GM12874 (cell line): ENCODE data around the gene ATG4B.

Experiments used
- TF ChIP-seq, protein P1 (sequence below): IDR thresholded peaks from 2 replicates; pipeline ENCODE4 v1.5.1; 2011; ENCODE audit warnings: low read depth, mild to moderate bottlenecking, control low read depth, low read length, moderate library complexity; ENCODE audit not compliant: insufficient read depth

ATG4B gene

DNA sequence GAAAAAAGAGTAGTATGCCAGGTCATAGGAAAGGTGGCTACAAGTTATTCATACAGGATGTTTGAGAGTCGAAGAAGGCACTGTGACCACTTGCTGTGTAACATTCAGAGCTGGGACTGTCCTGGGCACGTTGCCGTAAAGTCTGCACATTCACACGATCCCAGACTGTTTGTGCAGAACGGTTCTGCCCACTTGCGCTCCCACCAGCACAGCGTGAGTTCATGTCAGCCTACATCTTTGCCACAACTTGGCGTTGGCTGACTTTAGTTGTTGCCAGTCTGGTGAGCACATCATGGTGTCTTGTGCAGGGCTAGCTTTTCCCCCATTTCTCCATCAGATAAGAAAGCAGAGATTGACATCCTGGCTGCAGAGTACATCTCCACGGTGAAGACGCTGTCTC is 71.4 kb downstream of the ATG4B start:
- TF ChIP-seq, protein P1, sequence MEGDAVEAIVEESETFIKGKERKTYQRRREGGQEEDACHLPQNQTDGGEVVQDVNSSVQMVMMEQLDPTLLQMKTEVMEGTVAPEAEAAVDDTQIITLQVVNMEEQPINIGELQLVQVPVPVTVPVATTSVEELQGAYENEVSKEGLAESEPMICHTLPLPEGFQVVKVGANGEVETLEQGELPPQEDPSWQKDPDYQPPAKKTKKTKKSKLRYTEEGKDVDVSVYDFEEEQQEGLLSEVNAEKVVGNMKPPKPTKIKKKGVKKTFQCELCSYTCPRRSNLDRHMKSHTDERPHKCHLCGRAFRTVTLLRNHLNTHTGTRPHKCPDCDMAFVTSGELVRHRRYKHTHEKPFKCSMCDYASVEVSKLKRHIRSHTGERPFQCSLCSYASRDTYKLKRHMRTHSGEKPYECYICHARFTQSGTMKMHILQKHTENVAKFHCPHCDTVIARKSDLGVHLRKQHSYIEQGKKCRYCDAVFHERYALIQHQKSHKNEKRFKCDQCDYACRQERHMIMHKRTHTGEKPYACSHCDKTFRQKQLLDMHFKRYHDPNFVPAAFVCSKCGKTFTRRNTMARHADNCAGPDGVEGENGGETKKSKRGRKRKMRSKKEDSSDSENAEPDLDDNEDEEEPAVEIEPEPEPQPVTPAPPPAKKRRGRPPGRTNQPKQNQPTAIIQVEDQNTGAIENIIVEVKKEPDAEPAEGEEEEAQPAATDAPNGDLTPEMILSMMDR = no peak

DNA sequence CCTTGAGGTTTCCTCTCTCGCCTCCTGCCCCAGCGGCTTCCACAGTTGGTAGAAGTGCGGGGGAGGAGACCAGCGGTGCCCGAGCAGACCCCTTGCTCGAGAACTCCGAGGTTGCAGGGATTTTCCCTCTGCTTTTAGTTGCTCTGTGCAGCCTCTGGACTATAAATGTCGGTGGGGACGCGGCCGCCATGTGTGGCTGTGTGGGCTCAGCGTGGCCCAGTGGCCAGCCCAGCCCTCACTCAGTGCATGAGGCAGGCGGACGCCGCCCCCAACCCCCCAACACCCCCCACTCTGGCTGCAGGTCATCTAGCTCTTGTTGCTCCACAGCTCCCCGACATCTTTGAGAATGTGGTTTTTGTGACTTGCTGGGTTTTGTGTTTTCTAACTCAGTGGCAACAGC is 81.6 kb downstream of the ATG4B start:
- TF ChIP-seq, protein P1 = no peak

DNA sequence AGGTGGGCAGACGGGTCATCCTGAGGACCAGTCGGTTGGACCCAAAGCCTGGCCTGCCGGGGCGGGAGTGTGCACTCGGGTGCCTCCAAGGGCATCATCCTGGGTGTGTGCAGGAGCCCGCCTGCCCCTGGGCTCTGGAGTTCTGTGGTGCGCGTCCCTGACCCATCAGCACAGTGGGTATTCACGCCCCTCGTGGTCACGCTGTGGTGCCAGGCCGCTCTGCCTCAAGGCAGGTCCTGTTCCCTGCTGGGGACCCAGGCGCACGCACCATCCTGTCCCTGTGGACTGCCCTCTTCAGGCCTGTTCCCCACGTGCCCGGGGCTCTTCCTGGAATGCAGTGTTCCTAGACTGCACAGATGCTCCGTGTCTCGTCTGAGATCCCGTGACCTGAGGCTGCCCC is 82.6 kb downstream of the ATG4B start:
- TF ChIP-seq, protein P1 = no peak

DNA sequence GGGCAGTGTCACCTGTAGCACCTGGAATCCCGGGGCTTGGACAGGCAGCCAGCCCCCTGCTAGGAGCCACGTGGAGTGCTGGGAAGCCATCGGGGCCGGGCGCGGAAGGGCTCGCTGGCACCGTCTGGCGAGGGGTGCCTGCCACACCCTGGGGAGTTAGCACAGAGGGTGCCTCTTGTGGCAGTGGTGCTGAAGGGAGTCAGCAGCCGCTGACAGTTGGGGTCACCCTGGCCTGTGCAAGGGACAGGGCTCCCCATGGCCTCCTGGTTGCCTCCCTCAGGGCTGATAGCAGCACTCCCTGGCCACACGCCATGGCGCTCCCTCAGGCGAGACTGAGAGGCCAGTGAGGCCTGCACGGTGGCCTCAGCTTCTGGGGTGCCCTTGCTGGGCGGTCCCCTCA is 83.1 kb downstream of the ATG4B start:
- TF ChIP-seq, protein P1 = no peak

DNA sequence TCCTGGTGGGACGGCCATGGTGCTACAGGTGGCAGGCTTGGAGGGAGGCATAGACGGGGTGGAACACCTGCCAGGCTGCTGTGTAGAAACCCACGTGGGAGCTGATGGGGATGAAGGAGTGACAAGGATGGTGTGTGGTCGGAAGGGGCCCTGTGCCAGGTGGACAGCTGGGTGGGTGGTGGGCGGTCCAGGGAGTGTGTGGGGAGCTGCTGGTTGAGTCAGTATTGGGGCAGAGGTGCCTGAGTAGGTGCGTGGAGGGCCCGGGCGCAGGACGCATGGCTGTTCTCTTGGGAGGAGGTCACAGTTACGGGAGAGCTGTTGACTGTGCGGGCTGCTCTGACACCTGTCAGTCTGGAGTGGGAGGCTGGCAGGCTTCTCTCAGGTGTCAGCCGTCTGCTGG is 84.4 kb downstream of the ATG4B start:
- TF ChIP-seq, protein P1 = no peak

DNA sequence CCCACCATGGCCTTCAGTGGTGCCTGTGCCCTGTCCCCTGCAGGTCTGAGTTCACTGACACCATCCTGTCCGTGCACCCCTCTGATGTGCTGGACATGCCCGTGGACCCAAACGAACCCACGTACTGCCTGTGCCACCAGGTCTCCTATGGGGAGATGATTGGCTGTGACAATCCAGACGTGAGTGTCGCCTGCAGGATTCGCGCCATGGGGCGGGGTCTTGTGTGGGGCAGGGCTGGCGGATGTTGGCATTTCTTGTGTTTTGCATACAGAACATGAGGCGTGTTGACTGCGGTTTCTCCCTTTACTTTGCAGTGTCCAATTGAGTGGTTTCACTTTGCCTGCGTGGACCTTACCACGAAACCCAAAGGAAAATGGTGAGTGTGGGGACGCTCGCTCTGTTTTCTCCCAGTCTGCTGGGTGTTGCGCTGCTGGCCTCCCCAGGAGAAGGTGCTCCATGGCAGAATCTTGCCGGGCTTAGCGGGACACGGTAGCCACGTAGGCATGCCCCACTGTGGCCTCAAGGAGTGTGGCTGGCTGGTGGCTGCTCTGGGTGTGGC is 85.5 kb downstream of the ATG4B start:
- TF ChIP-seq, protein P1 = no peak
